ENCODE results near the gene FXYD2. TPM values are rescaled to one million over a fixed set of nuclear protein-coding genes. Genes with fewer than 3 reads are reported as not detected.
A peak's percentile ranks its signal among the peaks of the same experiment; 100 is the strongest.

Gene FXYD2
- total RNA-seq, 4 donors from 2014 or later = 0.50 to 3.0 (median 1.2) TPM

- peaks cover 65% of the 10 kb centered on the region for H3K27me3 ChIP-seq
- no CpG with 5 or more reads among the region's 35 CpGs for WGBS, 2 donors (ENCODE audit: low coverage in 1 of 2)
These were observed 28.1 kb downstream of the FXYD2 start for GRCh38 chr11:117796456-117796871.

GRCh38 chr11:117795638-117796455, 28.7 kb downstream of the FXYD2 start:
- no peaks in the 10 kb centered on the region for H3K9me3 ChIP-seq
- no peak for TF ChIP-seq EP300 (IDR thresholded peaks at IDR 0.05)
- no peak for TF ChIP-seq POLR2A (IDR thresholded peaks at IDR 0.05)
- no peak for TF ChIP-seq CTCF (IDR thresholded peaks at IDR 0.05)
- TF ChIP-seq POLR2AphosphoS5 (IDR thresholded peaks at IDR 0.05) = no peak
- no peaks in the 10 kb centered on the region for H3K36me3 ChIP-seq
- 38% methylated on average over 4 of the region's 53 CpGs; no CpG with 5 or more reads in 1 of the 2 donors for WGBS, 2 donors (ENCODE audit: low coverage in 1 of 2)
- H3K27me3 ChIP-seq = peaks cover 65% of the 10 kb centered on the region
- ATAC-seq = no peak
- peaks cover 0 to 21% (median 18%) of the 10 kb centered on the region in 3 donors for H3K4me1 ChIP-seq
- H3K4me3 ChIP-seq = peak overlapping the region in 1 of 2 donors; percentile 49
- H3K27ac ChIP-seq = no peak overlapping the region

More at GRCh38 chr11:117796456-117796871, 28.1 kb downstream of the FXYD2 start:
- ATAC-seq = no peak
- Histone ChIP-seq H3K4me3 (peak overlapping the region in 1 of 2 donors; percentile 49), H3K36me3 (no peaks in the 10 kb centered on the region), H3K4me1 (peaks cover 0 to 21% (median 18%) of the 10 kb centered on the region in 3 donors), H3K27ac (no peak overlapping the region), H3K9me3 (no peaks in the 10 kb centered on the region)
- no peak for TF ChIP-seq POLR2A (IDR thresholded peaks at IDR 0.05)
- no peak for TF ChIP-seq POLR2AphosphoS5 (IDR thresholded peaks at IDR 0.05)
- TF ChIP-seq CTCF (IDR thresholded peaks at IDR 0.05) = no peak
- TF ChIP-seq EP300 (IDR thresholded peaks at IDR 0.05) = no peak

- TF ChIP-seq POLR2AphosphoS5 (IDR thresholded peaks at IDR 0.05) (no peak), CTCF (IDR thresholded peaks at IDR 0.05) (no peak), POLR2A (IDR thresholded peaks at IDR 0.05) (no peak), EP300 (IDR thresholded peaks at IDR 0.05) (no peak)
- H3K4me1 ChIP-seq = peaks cover 0 to 21% (median 18%) of the 10 kb centered on the region in 3 donors
- ATAC-seq = no peak
- H3K4me3 ChIP-seq = no peak overlapping the region
- WGBS, 2 donors (ENCODE audit: low coverage in 1 of 2) = 21 to 24% methylated on average over 11 to 12 of the region's 29 CpGs
- no peak overlapping the region for H3K27ac ChIP-seq
- H3K9me3 ChIP-seq = no peaks in the 10 kb centered on the region
- H3K27me3 ChIP-seq = peaks cover 65% of the 10 kb centered on the region
- no peaks in the 10 kb centered on the region for H3K36me3 ChIP-seq
These were observed 29.5 kb downstream of the FXYD2 start for GRCh38 chr11:117794772-117795629.

DNA sequence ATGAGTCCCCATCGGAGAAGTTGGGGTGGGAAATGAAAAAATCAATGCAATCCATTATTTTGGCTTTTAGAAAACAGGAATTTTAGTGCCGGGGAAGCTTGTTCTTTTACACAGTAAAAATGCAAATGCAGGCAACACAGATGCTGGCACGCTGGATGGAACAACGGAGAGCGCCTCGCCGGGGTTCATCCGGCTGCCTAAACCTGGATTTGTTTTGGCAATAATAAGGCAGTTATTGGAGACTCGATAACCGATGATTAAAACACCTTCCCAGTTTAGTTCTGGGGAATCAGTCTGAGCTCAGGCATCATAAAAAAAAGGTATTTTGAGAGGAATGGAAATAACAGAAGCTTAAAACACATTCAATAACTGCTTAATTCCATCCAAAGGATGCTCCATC, 30.4 kb downstream of the FXYD2 start:
- Histone ChIP-seq H3K27ac (no peak overlapping the region), H3K27me3 (peaks cover 65% of the 10 kb centered on the region), H3K4me3 (no peak overlapping the region), H3K36me3 (no peaks in the 10 kb centered on the region), H3K9me3 (no peaks in the 10 kb centered on the region), H3K4me1 (peaks cover 0 to 21% (median 18%) of the 10 kb centered on the region in 3 donors)
- 73 to 83% methylated on average over 7 to 10 of the region's 10 CpGs for WGBS, 2 donors (ENCODE audit: low coverage in 1 of 2)
- TF ChIP-seq POLR2AphosphoS5 (IDR thresholded peaks at IDR 0.05) = no peak
- no peak for TF ChIP-seq CTCF (IDR thresholded peaks at IDR 0.05)
- TF ChIP-seq EP300 (IDR thresholded peaks at IDR 0.05) = no peak
- TF ChIP-seq POLR2A (IDR thresholded peaks at IDR 0.05) = no peak
- no peak for ATAC-seq
